ENCODE measurements around the gene PCDHB8.
"Not testable (repeated sequence)": the region's sequence is repeated elsewhere in the genome, so short reads cannot be mapped to it uniquely, and the experiment has no call there.

PCDHB8 gene

DNA sequence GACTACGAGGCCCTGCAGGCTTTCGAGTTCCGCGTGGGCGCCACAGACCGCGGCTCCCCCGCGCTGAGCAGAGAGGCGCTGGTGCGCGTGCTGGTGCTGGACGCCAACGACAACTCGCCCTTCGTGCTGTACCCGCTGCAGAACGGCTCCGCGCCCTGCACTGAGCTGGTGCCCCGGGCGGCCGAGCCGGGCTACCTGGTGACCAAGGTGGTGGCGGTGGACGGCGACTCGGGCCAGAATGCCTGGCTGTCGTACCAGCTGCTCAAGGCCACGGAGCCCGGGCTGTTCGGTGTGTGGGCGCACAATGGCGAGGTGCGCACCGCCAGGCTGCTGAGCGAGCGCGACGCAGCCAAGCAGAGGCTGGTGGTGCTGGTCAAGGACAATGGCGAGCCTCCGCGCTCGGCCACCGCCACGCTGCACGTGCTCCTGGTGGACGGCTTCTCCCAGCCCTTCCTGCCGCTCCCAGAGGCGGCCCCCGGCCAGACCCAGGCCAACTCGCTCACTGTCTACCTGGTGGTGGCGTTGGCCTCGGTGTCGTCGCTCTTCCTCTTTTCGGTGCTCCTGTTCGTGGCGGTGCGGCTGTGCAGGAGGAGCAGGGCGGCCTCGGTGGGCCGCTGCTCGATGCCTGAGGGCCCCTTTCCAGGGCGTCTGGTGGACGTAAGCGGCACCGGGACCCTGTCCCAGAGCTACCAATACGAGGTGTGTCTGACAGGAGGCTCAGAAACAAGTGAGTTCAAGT is 6.7 kb downstream of the PCDHB8 start:
- not testable (repeated sequence) for DNase-seq

DNA sequence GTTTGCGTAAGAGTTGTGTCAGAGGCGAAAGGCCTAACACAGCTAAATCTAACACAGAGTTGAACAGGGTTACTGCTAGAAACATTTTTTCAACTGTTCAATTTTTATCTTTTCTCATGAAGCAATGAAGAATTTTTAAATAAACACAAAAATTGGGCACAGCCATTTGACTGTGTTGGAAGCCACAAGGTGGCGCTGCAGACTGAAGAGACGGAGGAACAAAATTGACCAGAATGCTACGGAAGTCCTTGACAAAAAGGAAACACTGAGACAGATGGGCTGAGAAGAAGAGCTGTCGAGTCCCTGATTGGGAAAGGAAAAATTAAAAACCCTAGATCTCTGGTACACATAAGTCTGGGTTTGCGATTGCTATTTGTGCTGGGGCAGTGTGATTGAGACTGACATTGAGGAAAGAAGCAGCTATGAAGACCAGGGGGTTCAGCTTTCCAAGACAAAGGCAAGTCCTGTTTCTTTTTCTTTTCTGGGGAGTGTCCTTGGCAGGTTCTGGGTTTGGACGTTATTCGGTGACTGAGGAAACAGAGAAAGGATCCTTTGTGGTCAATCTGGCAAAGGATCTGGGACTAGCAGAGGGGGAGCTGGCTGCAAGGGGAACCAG is 9.4 kb downstream of the PCDHB8 start, which contains the start of gene PCDHB9:
Gene PCDHB9 (plus strand): TSS at position 265 of the 616 bp plus-strand sequence. CDS start 158 bp downstream, at position 423.
- DNase-seq, result no peak

DNA sequence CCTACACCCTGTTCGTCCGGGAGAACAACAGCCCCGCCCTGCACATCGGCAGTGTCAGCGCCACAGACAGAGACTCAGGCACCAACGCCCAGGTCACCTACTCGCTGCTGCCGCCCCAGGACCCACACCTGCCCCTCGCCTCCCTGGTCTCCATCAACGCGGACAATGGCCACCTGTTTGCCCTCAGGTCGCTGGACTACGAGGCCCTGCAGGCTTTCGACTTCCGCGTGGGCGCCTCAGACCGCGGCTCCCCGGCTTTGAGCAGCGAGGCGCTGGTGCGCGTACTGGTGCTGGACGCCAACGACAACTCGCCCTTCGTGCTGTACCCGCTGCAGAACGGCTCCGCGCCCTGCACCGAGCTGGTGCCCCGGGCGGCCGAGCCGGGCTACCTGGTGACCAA is 11.1 kb downstream of the PCDHB8 start:
- DNase-seq, result not testable (repeated sequence)

GRCh38 chr5:141189131-141189530 is 11.5 kb downstream of the PCDHB8 start:
- DNase-seq, result not testable (repeated sequence)

GRCh38 chr5:141192110-141192725 is 14.6 kb downstream of the PCDHB8 start, which contains the start of gene PCDHB10:
Gene PCDHB10, plus strand, starts transcription at chr5:141192353. Its CDS starts 200 bp downstream, at chr5:141192553.
- DNase-seq, result no peak

- DNase-seq, result not testable (repeated sequence)
These were observed 16.7 kb downstream of the PCDHB8 start for GRCh38 chr5:141194332-141194731.

GRCh38 chr5:141196363-141196762 is 18.8 kb downstream of the PCDHB8 start:
- no peak for DNase-seq

DNA sequence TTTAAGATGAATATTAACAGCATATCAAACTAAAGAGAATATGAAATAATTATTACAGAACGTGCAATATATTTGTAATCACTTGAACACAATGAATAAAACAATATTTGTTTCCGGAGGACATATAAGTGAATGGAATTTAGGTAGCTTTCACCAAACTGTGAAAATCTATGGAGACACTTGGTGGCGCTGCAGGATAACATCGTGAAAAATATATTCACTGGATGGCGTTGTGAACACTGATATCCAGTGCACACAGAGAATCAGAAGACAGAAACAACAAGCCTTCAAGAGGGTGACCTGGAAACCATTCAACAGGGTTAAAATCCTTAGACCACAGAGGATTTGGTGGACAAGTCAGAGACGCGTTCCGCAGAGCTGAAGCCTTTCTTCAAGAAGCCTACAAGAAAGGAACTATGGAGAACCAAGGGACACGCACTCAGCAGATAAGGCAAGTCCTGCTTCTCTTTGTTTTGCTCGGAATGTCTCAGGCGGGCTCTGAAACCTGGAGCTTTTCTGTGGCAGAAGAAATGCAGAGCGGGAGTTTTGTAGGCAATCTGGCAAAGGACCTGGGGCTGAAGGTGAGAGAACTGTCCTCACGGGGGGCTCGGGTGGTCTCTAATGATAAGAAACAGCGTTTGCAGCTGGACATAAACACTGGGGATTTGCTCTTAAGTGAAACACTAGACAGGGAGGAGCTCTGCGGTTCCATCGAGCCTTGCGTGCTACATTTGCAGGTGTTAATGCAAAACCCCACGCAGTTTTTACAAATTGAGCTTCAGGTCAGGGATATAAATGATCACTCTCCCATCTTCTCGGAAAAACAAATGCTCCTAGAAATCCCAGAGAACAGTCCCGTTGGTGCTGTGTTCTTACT is 22.0 kb downstream of the PCDHB8 start, which contains the start of gene PCDHB11:
Gene PCDHB11 (plus strand): TSS at position 269 of the 877 bp plus-strand sequence. CDS start 148 bp downstream, at position 417.
- no peak for DNase-seq

GRCh38 chr5:141201126-141201525 is 23.5 kb downstream of the PCDHB8 start:
- DNase-seq, result not testable (repeated sequence)

DNA sequence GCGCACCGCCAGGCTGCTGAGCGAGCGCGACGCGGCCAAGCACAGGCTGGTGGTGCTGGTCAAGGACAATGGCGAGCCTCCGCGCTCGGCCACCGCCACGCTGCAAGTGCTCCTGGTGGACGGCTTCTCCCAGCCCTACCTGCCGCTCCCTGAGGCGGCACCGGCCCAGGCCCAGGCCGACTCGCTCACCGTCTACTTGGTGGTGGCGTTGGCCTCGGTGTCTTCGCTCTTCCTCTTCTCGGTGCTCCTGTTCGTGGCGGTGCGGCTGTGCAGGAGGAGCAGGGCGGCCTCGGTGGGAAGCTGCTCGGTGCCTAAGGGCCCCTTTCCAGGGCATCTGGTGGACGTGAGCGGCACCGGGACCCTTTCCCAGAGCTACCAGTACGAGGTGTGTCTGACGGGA is 24.1 kb downstream of the PCDHB8 start:
- DNase-seq, result not testable (repeated sequence)

DNA sequence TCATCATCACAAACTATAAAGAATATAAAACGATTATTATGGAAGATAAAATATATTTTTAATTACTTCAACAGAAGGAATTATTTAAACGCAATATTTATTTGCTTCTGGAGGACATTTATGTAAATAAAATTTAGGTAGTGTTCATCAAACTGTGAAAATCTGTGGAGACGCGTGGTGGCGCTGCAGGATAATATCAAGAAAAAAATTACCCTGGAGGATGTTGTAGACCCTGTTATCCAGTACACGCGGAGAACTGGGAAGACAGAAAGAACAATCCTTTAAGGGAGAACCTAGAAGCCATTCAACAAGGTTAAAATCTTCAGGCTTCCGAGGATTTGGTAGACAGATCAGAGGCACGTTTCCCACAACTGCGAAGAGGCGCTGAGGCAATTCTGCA is 30.9 kb downstream of the PCDHB8 start, which contains the start of gene PCDHB12:
Gene PCDHB12 (plus strand): TSS at position 242 of the 400 bp plus-strand sequence. CDS start 189 bp downstream, outside the sequence.
- DNase-seq, result no peak

DNA sequence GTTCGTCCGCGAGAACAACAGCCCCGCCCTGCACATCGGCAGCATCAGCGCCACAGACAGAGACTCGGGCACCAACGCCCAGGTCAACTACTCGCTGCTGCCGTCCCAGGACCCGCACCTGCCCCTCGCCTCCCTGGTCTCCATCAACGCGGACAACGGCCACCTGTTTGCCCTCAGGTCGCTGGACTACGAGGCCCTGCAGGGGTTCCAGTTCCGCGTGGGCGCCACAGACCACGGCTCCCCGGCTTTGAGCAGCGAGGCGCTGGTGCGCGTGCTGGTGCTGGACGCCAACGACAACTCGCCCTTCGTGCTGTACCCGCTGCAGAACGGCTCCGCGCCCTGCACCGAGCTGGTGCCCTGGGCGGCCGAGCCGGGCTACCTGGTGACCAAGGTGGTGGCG is 32.7 kb downstream of the PCDHB8 start:
- DNase-seq, result not testable (repeated sequence)

DNA sequence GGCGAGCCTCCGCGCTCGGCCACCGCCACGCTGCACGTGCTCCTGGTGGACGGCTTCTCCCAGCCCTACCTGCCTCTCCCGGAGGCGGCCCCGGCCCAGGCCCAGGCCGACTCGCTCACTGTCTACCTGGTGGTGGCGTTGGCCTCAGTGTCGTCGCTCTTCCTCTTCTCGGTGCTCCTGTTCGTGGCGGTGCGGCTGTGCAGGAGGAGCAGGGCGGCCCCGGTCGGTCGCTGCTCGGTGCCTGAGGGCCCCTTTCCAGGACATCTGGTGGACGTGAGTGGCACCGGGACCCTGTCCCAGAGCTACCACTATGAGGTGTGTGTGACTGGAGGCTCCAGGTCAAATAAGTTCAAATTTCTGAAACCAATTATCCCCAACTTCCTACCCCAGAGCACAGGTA is 33.3 kb downstream of the PCDHB8 start:
- DNase-seq, result not testable (repeated sequence)

- not testable (repeated sequence) for DNase-seq
These were observed 36.2 kb downstream of the PCDHB8 start, which contains the start of gene PCDHB13 for GRCh38 chr5:141213656-141214339. Gene PCDHB13, plus strand, starts transcription at chr5:141213919. Its CDS starts 205 bp downstream, at chr5:141214124.

- DNase-seq, result not testable (repeated sequence)
These were observed 37.0 kb downstream of the PCDHB8 start for GRCh38 chr5:141214583-141214982.

DNA sequence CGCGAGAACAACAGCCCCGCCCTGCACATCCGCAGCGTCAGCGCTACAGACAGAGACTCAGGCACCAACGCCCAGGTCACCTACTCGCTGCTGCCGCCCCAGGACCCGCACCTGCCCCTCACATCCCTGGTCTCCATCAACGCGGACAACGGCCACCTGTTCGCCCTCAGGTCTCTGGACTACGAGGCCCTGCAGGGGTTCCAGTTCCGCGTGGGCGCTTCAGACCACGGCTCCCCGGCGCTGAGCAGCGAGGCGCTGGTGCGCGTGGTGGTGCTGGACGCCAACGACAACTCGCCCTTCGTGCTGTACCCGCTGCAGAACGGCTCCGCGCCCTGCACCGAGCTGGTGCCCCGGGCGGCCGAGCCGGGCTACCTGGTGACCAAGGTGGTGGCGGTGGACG is 37.9 kb downstream of the PCDHB8 start:
- DNase-seq, result not testable (repeated sequence)

- DNase-seq, result not testable (repeated sequence)
These were observed 38.4 kb downstream of the PCDHB8 start for GRCh38 chr5:141216035-141216434.

- DNase-seq, result no peak
These were observed 45.7 kb downstream of the PCDHB8 start, which contains the start of gene PCDHB14 for GRCh38 chr5:141223112-141223783. Gene PCDHB14, plus strand, starts transcription at chr5:141223343. Its CDS starts 163 bp downstream, at chr5:141223506.

GRCh38 chr5:141224844-141225243 is 47.3 kb downstream of the PCDHB8 start:
- DNase-seq, result not testable (repeated sequence)

- DNase-seq, result not testable (repeated sequence)
These were observed 47.8 kb downstream of the PCDHB8 start for GRCh38 chr5:141225421-141225820.

Data from activated effector memory CD4-positive, alpha-beta T cell treated with Interleukin-2 at 50 U/mL for 16 hours (primary cell).